Measurements from ENCODE around the gene PSMA3. TPM values are rescaled to one million over a fixed set of nuclear protein-coding genes. Genes with fewer than 3 reads are reported as not detected.

Gene PSMA3
- polyA plus RNA-seq, 4 donors, result 127 to 161 (median 143) TPM

GRCh38 chr14:58298477-58299400 is 54.1 kb downstream of the PSMA3 start, which contains the start of gene ARID4A:
Gene ARID4A (plus strand): TSS chr14:58298555. CDS start chr14:58299855, 1,300 bp downstream.
- DNase-seq (ENCODE audit: low read depth in 4 of 4, low spot score in 3 of 4), result peak in 3 of 4 donors; percentile 5 to 53 (median 36)

- DNase-seq (ENCODE audit: low read depth in 4 of 4, low spot score in 3 of 4), result peak in 3 of 4 donors; percentile 20 to 43 (median 28)
Measured at GRCh38 chr14:58299401-58300330, 55.0 kb downstream of the PSMA3 start.

- DNase-seq (ENCODE audit: low read depth in 4 of 4, low spot score in 3 of 4), result no peak
Measured at GRCh38 chr14:58301416-58301815, 56.8 kb downstream of the PSMA3 start.

GRCh38 chr14:58305730-58306129 is 61.1 kb downstream of the PSMA3 start:
- no peak for DNase-seq (ENCODE audit: low read depth in 4 of 4, low spot score in 3 of 4)

GRCh38 chr14:58307597-58308316 is 63.1 kb downstream of the PSMA3 start:
- no peak for DNase-seq (ENCODE audit: low read depth in 4 of 4, low spot score in 3 of 4)

- no peak for DNase-seq (ENCODE audit: low read depth in 4 of 4, low spot score in 3 of 4)
Measured at GRCh38 chr14:58309086-58309485, 64.4 kb downstream of the PSMA3 start.

- DNase-seq (ENCODE audit: low read depth in 4 of 4, low spot score in 3 of 4), result no peak
Measured at GRCh38 chr14:58313699-58314098, 69.1 kb downstream of the PSMA3 start.

GRCh38 chr14:58315606-58316005 is 71.0 kb downstream of the PSMA3 start:
- DNase-seq (ENCODE audit: low read depth in 4 of 4, low spot score in 3 of 4), result no peak

Other genes starting within 250 kb of the PSMA3 start
- gene ARMH4, start 92.6 kb upstream of the PSMA3 start, polyA plus RNA-seq (ENCODE audit: insufficient read length in 4 of 4), result 10 to 100 TPM; 75.5 to 90.3 (median 83.7) TPM
- gene ACTR10, start 44.7 kb upstream of the PSMA3 start, polyA plus RNA-seq (ENCODE audit: insufficient read length in 4 of 4), result 100 to 1,000 TPM; 105 to 118 (median 111) TPM
- gene ARID4A, start 53.7 kb downstream of the PSMA3 start, polyA plus RNA-seq (ENCODE audit: insufficient read length in 4 of 4), result 10 to 100 TPM; 24.7 to 35.9 (median 30.9) TPM
- gene TOMM20L, start 151.1 kb downstream of the PSMA3 start, polyA plus RNA-seq (ENCODE audit: insufficient read length in 4 of 4), result 1 to 10 TPM in 3 of 4 donors, under 1 TPM in 1; 1.00 to 1.9 (median 1.4) TPM
- gene TIMM9, start 182.7 kb downstream of the PSMA3 start, polyA plus RNA-seq (ENCODE audit: insufficient read length in 4 of 4), result 10 to 100 TPM; 90.2 to 93.6 (median 91.6) TPM
- gene KIAA0586, start 182.9 kb downstream of the PSMA3 start, polyA plus RNA-seq (ENCODE audit: insufficient read length in 4 of 4), result 10 to 100 TPM; 19.2 to 23.0 (median 21.5) TPM

Measured in right renal pelvis (tissue), 4 donors.